HG03354 (cell line): ENCODE data around the gene SULT4A1.

Experiments used
- ATAC-seq: cut with Tn5 transposase; IDR thresholded peaks from one replicate; pipeline ENCODE4 v1.9.1; 2021; ENCODE audit warnings: mild to moderate bottlenecking; ENCODE audit not compliant: unreplicated experiment, poor library complexity, severe bottlenecking

Gene SULT4A1

GRCh38 chr22:43832393-43833265, 29.7 kb downstream of the SULT4A1 start:
- ATAC-seq, result no peak

- ATAC-seq, result no peak
Measured at GRCh38 chr22:43831561-43832392, 30.5 kb downstream of the SULT4A1 start.

GRCh38 chr22:43830931-43831560, 31.3 kb downstream of the SULT4A1 start:
- no peak for ATAC-seq

- no peak for ATAC-seq
Measured at GRCh38 chr22:43829904-43830851, 32.1 kb downstream of the SULT4A1 start.

GRCh38 chr22:43828998-43829782, 33.1 kb downstream of the SULT4A1 start:
- no peak for ATAC-seq

GRCh38 chr22:43828725-43828997, 33.7 kb downstream of the SULT4A1 start:
- ATAC-seq, result no peak

GRCh38 chr22:43827926-43828724, 34.2 kb downstream of the SULT4A1 start:
- ATAC-seq, result no peak

- ATAC-seq, result no peak
Measured at GRCh38 chr22:43827003-43827735, 35.1 kb downstream of the SULT4A1 start.

- ATAC-seq, result no peak
Measured at GRCh38 chr22:43826142-43827002, 35.9 kb downstream of the SULT4A1 start.

- no peak for ATAC-seq
Measured at GRCh38 chr22:43825651-43826050, 36.7 kb downstream of the SULT4A1 start.

- no peak for ATAC-seq
Measured at GRCh38 chr22:43824724-43825420, 37.4 kb downstream of the SULT4A1 start.

- ATAC-seq, result no peak
Measured at GRCh38 chr22:43823911-43824665, 38.2 kb downstream of the SULT4A1 start.

- no peak for ATAC-seq
Measured at GRCh38 chr22:43823353-43823908, 38.9 kb downstream of the SULT4A1 start.

- no peak for ATAC-seq
Measured at GRCh38 chr22:43821606-43822425, 40.5 kb downstream of the SULT4A1 start.
